ENCODE data around the gene ACVR2B. TPM values are rescaled to one million over a fixed set of nuclear protein-coding genes. Genes with fewer than 3 reads are reported as not detected.

ACVR2B gene
- total RNA-seq, 2 donors from 2014 or later: 108 to 112 TPM

DNA sequence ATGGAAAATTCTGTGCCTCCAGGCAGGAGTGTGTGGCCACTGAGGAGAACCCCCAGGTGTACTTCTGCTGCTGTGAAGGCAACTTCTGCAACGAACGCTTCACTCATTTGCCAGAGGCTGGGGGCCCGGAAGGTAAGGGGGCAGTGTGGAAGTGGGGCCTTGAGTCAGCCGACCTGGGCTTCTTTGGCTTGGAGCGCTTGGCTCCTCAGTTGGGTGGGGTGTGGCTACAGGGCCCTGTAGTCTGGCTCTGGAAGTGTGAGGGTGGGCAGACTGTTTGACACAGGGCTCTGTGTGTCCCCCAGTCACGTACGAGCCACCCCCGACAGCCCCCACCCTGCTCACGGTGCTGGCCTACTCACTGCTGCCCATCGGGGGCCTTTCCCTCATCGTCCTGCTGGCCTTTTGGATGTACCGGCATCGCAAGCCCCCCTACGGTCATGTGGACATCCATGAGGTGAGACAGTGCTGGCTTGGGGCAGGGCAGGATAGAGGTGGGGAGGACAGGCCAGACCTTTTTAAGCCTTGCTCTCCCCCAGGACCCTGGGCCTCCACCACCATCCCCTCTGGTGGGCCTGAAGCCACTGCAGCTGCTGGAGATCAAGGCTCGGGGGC, 24.3 kb downstream of the ACVR2B start:
- H3K27me3 Mint-ChIP-seq (ENCODE audit: insufficient read depth): no peaks in the 10 kb centered on the region
- H3K27ac Mint-ChIP-seq: no peak overlapping the region
- no peak overlapping the region for H3K4me3 Mint-ChIP-seq
- no peaks in the 10 kb centered on the region for H3K9me3 Mint-ChIP-seq
- Histone ChIP-seq H3K9ac (ENCODE audit: extremely low read depth, low read length, poor library complexity, severe bottlenecking) (no peak overlapping the region), H3K4me3 (ENCODE audit: low read length) (no peak overlapping the region), H3K27ac (ENCODE audit: low read depth, low read length) (no peak overlapping the region), H3K4me1 (ENCODE audit: control insufficient read depth, insufficient read depth, low read length) (no peaks in the 10 kb centered on the region), H3K27me3 (ENCODE audit: control insufficient read depth, insufficient read depth, low read length, poor library complexity, severe bottlenecking) (no peaks in the 10 kb centered on the region), H3K36me3 (ENCODE audit: control insufficient read depth, insufficient read depth, low read length) (peaks cover 46% of the 10 kb centered on the region), H3K9me3 (ENCODE audit: control insufficient read depth, low read length) (no peaks in the 10 kb centered on the region)
- TF ChIP-seq, protein P1, sequence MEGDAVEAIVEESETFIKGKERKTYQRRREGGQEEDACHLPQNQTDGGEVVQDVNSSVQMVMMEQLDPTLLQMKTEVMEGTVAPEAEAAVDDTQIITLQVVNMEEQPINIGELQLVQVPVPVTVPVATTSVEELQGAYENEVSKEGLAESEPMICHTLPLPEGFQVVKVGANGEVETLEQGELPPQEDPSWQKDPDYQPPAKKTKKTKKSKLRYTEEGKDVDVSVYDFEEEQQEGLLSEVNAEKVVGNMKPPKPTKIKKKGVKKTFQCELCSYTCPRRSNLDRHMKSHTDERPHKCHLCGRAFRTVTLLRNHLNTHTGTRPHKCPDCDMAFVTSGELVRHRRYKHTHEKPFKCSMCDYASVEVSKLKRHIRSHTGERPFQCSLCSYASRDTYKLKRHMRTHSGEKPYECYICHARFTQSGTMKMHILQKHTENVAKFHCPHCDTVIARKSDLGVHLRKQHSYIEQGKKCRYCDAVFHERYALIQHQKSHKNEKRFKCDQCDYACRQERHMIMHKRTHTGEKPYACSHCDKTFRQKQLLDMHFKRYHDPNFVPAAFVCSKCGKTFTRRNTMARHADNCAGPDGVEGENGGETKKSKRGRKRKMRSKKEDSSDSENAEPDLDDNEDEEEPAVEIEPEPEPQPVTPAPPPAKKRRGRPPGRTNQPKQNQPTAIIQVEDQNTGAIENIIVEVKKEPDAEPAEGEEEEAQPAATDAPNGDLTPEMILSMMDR (conservative IDR thresholded peaks at IDR 0.05): no peak
- 95 to 96% methylated on average over 8 to 15 of the region's 15 CpGs for WGBS, 2 experiments (ENCODE audit: insufficient coverage in 1 of 2, insufficient read length in 1 of 2)
- H3K36me3 Mint-ChIP-seq (ENCODE audit: low read depth): peaks cover 41% of the 10 kb centered on the region
- H3K4me1 Mint-ChIP-seq: peaks cover 13% of the 10 kb centered on the region
- no peak for DNase-seq

DNA sequence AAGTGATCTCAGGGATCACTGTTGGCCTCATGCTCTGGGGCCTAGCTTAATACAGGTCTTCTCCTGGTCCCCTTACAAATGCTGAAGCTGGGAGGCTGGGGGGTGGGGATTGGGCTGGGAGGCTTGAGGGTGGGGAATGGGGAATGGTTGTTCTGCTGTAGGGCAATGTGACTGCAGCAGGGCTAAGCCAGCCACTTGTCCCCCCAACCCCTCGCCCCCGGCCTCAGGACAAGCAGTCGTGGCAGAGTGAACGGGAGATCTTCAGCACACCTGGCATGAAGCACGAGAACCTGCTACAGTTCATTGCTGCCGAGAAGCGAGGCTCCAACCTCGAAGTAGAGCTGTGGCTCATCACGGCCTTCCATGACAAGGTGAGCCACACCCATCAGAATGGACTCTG, 25.2 kb downstream of the ACVR2B start:
- Mint-ChIP-seq H3K27ac (no peak overlapping the region), H3K9me3 (no peaks in the 10 kb centered on the region), H3K4me1 (peaks cover 10% of the 10 kb centered on the region), H3K36me3 (ENCODE audit: low read depth) (peaks cover 48% of the 10 kb centered on the region), H3K4me3 (no peak overlapping the region), H3K27me3 (ENCODE audit: insufficient read depth) (no peaks in the 10 kb centered on the region)
- H3K36me3 ChIP-seq (ENCODE audit: control insufficient read depth, insufficient read depth, low read length): peaks cover 54% of the 10 kb centered on the region
- H3K27me3 ChIP-seq (ENCODE audit: control insufficient read depth, insufficient read depth, low read length, poor library complexity, severe bottlenecking): no peaks in the 10 kb centered on the region
- 93 to 96% methylated on average over 5 to 9 of the region's 9 CpGs for WGBS, 2 experiments (ENCODE audit: insufficient coverage in 1 of 2, insufficient read length in 1 of 2)
- H3K9ac ChIP-seq (ENCODE audit: extremely low read depth, low read length, poor library complexity, severe bottlenecking): no peak overlapping the region
- DNase-seq: no peak
- H3K27ac ChIP-seq (ENCODE audit: low read depth, low read length): no peak overlapping the region
- H3K9me3 ChIP-seq (ENCODE audit: control insufficient read depth, low read length): no peaks in the 10 kb centered on the region
- H3K4me3 ChIP-seq (ENCODE audit: low read length): no peak overlapping the region
- TF ChIP-seq, protein P1 (conservative IDR thresholded peaks at IDR 0.05): no peak
- no peaks in the 10 kb centered on the region for H3K4me1 ChIP-seq (ENCODE audit: control insufficient read depth, insufficient read depth, low read length)

DNA sequence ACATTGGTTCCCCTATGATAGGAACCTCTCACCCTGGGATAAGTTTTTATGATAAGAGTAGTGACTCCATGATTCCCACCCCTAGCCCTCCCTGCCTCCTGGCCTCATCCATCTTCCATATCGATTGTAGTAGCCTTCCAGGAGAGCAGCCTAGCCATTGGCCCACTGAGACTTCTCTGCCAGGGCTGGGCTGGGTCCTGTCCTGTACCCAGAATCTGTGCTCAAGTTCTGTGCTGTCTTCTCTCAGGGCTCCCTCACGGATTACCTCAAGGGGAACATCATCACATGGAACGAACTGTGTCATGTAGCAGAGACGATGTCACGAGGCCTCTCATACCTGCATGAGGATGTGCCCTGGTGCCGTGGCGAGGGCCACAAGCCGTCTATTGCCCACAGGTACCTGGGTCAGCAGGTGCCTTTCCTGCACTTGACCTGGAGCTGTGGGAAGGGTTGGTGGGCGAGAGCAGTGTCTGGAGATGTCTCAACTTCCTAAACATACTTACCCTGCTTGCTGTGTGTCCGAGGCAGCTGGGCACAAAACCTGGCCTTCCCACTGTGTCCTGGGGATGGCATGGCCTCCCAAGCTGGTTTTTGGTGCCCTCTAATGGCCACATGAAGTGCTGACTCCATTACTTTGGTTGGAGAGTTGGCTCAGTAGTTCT, 25.9 kb downstream of the ACVR2B start:
- peak; percentile 83 for DNase-seq

More for the DNA sequence above, 25.9 kb downstream of the ACVR2B start:
- Mint-ChIP-seq H3K27ac (no peak overlapping the region), H3K9me3 (no peaks in the 10 kb centered on the region), H3K36me3 (ENCODE audit: low read depth) (peaks cover 54% of the 10 kb centered on the region), H3K4me1 (peaks cover 10% of the 10 kb centered on the region), H3K27me3 (ENCODE audit: insufficient read depth) (no peaks in the 10 kb centered on the region), H3K4me3 (no peak overlapping the region)
- TF ChIP-seq, protein P1 (conservative IDR thresholded peaks at IDR 0.05): peak; percentile 91
- Histone ChIP-seq H3K27ac (ENCODE audit: low read depth, low read length) (no peak overlapping the region), H3K4me3 (ENCODE audit: low read length) (no peak overlapping the region), H3K27me3 (ENCODE audit: control insufficient read depth, insufficient read depth, low read length, poor library complexity, severe bottlenecking) (no peaks in the 10 kb centered on the region), H3K4me1 (ENCODE audit: control insufficient read depth, insufficient read depth, low read length) (no peaks in the 10 kb centered on the region), H3K9me3 (ENCODE audit: control insufficient read depth, low read length) (no peaks in the 10 kb centered on the region), H3K36me3 (ENCODE audit: control insufficient read depth, insufficient read depth, low read length) (peaks cover 60% of the 10 kb centered on the region), H3K9ac (ENCODE audit: extremely low read depth, low read length, poor library complexity, severe bottlenecking) (no peak overlapping the region)
- 89 to 90% methylated on average over 10 of the region's 10 CpGs for WGBS, 2 experiments (ENCODE audit: insufficient coverage in 1 of 2, insufficient read length in 1 of 2)
